ENCODE data around the gene YKT6.

The YKT6 gene

DNA sequence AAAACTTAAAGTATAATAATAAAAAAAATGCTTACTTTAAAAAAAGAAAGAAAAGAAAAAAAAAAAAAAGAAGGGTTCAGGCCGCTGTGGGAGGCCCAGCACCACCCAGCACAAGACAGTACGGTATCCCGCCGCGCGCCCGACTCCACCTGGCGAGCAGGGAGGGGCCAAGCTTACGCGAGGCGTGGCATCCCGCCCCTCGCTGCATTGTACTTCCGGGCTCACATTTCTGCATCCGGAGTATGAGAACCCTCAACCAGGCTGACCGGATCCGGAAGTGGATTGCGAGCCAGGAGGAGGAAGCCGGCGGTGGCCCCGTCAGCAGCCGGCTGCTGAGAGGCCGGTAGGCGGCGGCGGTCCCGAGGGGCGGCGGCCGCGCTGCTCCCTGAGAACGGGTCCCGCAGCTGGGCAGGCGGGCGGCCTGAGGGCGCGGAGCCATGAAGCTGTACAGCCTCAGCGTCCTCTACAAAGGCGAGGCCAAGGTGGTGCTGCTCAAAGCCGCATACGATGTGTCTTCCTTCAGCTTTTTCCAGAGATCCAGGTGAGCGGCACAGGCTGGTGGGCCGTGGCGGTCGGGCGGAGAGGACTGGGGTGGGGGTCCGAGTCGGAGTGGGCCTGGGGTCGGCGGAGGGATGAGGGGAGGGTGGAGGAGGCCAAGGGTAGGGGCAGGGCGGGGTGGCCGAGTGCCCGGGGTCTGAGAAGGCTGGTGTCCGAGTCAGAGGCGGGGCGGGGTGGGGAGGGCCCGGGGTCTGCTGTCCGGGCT lies at the start of gene YKT6:
YKT6 (plus strand) TSS at position 280 of the 763 bp plus-strand sequence; CDS start at position 438, 158 bp downstream.
- peaks cover 13% of the 10 kb centered on the region for H3K27me3 ChIP-seq (ENCODE audit: control insufficient read depth, insufficient read depth, low read length)
- H3K4me1 ChIP-seq (ENCODE audit: control insufficient read depth, low read depth, low read length): peaks cover 3% of the 10 kb centered on the region
- H3K27ac ChIP-seq (ENCODE audit: low read length): no peak within 1 kb of the TSS
- H3K36me3 ChIP-seq (ENCODE audit: control insufficient read depth, low read depth, low read length): peaks cover 14% of the 10 kb centered on the region
- peak within 1 kb of the TSS; percentile 74 for H3K9ac ChIP-seq (ENCODE audit: low read length)
- H3K9me3 ChIP-seq (ENCODE audit: control insufficient read depth, low read depth, low read length): no peaks in the 10 kb centered on the region
- peak within 1 kb of the TSS; percentile 92 for H3K4me3 ChIP-seq (ENCODE audit: low read length)

DNA sequence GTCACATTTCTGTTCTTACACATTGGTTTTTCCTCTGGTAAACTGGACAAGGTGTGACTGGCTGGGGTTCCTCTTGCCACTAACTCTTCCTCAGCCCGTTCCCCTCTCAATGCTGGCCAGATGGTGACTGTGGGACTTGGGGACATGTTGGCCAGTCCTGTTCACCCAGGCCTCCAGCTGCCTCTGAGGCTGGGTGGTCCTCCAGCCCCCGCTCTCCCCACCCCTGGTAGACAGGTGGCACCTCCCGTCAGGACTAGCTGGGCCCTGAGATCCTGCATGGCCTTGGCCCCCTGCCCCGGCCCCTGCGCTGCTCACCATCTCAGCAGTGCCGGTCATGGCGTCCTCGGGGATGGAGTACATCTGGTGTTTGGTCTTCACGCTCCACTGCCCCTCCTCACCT lies 48.8 kb upstream of the YKT6 start:
- Histone ChIP-seq H3K27me3 (ENCODE audit: control insufficient read depth, insufficient read depth, low read length) (peaks cover 4% of the 10 kb centered on the region), H3K27ac (ENCODE audit: low read length) (no peak overlapping the region), H3K36me3 (ENCODE audit: control insufficient read depth, low read depth, low read length) (no peaks in the 10 kb centered on the region), H3K9ac (ENCODE audit: low read length) (no peak overlapping the region), H3K4me1 (ENCODE audit: control insufficient read depth, low read depth, low read length) (peaks cover 9% of the 10 kb centered on the region), H3K9me3 (ENCODE audit: control insufficient read depth, low read depth, low read length) (no peaks in the 10 kb centered on the region), H3K4me3 (ENCODE audit: low read length) (no peak overlapping the region)

DNA sequence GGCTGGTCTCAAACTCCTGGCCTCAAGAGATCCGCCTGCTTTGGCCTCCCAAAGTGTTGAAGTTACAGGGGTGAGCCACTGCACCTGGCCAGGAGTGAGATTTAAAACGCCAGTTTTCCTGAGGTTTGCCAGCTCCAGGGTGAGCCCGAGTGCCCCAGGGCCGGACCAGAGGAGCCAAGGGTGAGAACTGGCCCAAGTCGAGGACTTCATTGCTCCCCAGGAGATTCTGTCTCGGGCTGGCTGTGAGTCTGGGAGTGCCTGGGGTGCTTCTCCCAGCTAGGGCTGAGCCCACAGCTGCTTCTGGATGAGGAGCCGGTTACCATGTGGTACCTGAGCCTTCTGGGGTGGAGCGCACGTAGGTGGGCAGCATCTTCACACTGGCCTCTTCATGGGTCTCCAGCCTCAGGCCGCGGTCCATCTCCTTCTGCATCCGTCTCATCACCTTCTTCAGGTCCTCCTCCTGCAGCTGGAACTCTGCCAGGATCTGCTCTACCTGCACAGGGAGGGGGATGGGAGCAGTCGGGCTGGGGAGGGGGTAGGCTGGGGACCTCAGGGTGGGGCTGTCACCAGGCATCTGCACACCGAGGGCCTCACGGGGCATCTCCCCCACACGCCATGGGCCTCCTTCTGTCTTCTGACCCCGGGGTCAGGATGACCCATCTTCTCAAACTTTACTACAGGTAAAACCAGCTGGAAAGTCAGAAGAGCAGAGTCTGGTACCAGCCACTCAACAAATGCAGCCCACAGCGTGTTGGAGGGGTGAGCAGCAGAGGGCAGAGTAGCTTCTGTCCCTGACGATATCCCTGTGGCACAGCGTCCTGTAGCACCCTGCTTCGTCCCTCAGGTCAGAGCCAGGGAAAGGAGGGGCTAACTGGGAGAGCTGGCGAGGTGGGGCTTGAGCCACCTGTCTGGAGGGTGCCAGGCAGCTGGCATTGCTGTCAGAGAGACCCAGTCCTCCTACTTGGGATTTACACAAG lies 47.5 kb upstream of the YKT6 start:
- H3K27ac ChIP-seq (ENCODE audit: low read length): no peak overlapping the region
- H3K27me3 ChIP-seq (ENCODE audit: control insufficient read depth, insufficient read depth, low read length): no peaks in the 10 kb centered on the region
- no peak overlapping the region for H3K9ac ChIP-seq (ENCODE audit: low read length)
- no peaks in the 10 kb centered on the region for H3K9me3 ChIP-seq (ENCODE audit: control insufficient read depth, low read depth, low read length)
- H3K4me1 ChIP-seq (ENCODE audit: control insufficient read depth, low read depth, low read length): no peaks in the 10 kb centered on the region
- H3K4me3 ChIP-seq (ENCODE audit: low read length): no peak overlapping the region
- no peaks in the 10 kb centered on the region for H3K36me3 ChIP-seq (ENCODE audit: control insufficient read depth, low read depth, low read length)

DNA sequence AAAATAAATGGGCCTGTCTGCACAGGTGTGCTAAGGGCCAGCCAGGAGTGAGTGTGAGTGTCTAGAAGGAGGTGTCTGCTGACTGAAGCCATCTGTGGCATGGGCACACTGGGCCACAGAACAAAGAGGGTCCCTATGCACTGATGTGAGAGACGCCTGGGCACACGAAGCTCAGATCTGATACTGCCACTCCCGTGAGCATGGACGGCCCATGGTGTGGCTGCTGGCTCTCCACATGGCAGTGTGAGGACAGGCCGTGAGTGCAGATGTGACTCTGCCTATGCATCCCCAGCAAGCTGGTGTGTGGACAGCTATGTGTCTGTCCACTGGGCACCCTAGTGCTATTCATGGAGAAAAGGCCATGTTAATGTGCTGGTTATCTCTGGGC lies 46.8 kb upstream of the YKT6 start:
- H3K36me3 ChIP-seq (ENCODE audit: control insufficient read depth, low read depth, low read length): no peaks in the 10 kb centered on the region
- H3K27me3 ChIP-seq (ENCODE audit: control insufficient read depth, insufficient read depth, low read length): no peaks in the 10 kb centered on the region
- no peak overlapping the region for H3K27ac ChIP-seq (ENCODE audit: low read length)
- H3K4me3 ChIP-seq (ENCODE audit: low read length): no peak overlapping the region
- no peak overlapping the region for H3K9ac ChIP-seq (ENCODE audit: low read length)
- H3K4me1 ChIP-seq (ENCODE audit: control insufficient read depth, low read depth, low read length): no peaks in the 10 kb centered on the region
- no peaks in the 10 kb centered on the region for H3K9me3 ChIP-seq (ENCODE audit: control insufficient read depth, low read depth, low read length)

DNA sequence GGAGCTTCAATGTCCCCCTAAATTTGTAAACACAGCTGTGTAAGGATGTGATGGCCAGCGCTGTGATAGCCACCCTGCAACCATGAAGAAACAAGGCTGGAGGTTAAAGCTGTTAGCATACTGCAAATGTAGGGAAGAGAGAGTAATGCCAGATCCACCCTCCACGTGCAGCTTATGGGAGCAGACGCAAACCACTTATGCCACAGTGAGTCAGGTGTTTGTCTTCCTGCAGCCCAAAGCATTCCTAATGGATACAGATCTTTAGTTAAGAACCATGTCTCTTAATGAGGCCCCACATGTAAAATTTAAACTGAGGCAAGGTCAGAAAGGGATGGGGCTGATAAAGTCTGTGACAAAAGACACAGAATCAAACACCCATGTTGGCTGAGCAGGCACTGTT lies 46.1 kb upstream of the YKT6 start:
- Histone ChIP-seq H3K4me1 (ENCODE audit: control insufficient read depth, low read depth, low read length) (no peaks in the 10 kb centered on the region), H3K27me3 (ENCODE audit: control insufficient read depth, insufficient read depth, low read length) (no peaks in the 10 kb centered on the region), H3K36me3 (ENCODE audit: control insufficient read depth, low read depth, low read length) (no peaks in the 10 kb centered on the region), H3K4me3 (ENCODE audit: low read length) (no peak overlapping the region), H3K9ac (ENCODE audit: low read length) (no peak overlapping the region), H3K9me3 (ENCODE audit: control insufficient read depth, low read depth, low read length) (no peaks in the 10 kb centered on the region), H3K27ac (ENCODE audit: low read length) (no peak overlapping the region)

DNA sequence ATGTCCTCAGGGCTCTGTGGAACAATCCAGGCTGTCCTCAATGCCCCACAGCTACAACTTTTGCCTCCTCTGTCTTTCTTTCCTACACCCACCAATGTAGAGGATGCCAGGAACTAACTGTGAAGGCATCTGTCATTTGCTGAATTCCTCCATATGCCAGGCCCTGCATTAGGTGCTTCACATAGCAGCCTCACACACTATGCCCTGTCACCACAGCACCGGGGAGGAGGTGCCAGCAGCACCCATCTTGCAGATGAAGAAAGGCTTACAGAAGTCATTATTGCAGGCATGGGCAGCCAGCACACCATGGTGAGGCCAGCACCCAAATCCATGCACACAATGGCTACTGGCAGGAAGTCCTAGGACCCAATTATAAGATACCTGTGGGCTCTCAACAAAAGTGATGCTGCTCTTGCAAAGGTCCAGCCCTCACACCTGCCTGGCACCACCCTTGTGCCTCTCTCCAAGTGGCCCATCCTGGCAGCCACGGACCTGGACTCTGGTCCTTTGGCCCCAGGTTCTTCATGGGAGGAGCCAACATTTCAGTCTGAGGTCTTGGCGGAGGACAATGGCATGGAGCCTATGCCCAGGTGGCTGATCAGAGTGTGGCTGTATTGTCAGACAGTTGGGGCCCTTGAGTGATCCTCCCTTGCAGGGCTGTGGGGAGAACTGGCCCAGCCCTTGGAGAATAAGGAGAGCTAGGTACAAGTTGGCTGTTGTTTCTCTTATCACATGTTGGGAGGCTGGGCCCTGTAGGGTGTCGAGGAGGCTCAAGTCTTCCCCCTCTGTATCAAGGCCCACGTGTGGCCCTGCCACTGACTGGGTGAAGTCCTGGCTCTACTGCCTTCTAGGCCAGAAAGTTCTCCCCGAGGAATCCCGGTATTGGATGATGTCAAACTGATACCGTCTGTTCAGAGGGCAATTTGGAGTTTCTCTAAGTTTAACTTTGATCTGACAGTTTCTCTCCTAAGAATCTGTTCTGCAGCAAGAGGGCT lies 45.3 kb upstream of the YKT6 start:
- H3K9ac ChIP-seq (ENCODE audit: low read length): no peak overlapping the region
- H3K27me3 ChIP-seq (ENCODE audit: control insufficient read depth, insufficient read depth, low read length): no peaks in the 10 kb centered on the region
- H3K36me3 ChIP-seq (ENCODE audit: control insufficient read depth, low read depth, low read length): no peaks in the 10 kb centered on the region
- H3K4me1 ChIP-seq (ENCODE audit: control insufficient read depth, low read depth, low read length): no peaks in the 10 kb centered on the region
- no peak overlapping the region for H3K4me3 ChIP-seq (ENCODE audit: low read length)
- no peak overlapping the region for H3K27ac ChIP-seq (ENCODE audit: low read length)
- no peaks in the 10 kb centered on the region for H3K9me3 ChIP-seq (ENCODE audit: control insufficient read depth, low read depth, low read length)

DNA sequence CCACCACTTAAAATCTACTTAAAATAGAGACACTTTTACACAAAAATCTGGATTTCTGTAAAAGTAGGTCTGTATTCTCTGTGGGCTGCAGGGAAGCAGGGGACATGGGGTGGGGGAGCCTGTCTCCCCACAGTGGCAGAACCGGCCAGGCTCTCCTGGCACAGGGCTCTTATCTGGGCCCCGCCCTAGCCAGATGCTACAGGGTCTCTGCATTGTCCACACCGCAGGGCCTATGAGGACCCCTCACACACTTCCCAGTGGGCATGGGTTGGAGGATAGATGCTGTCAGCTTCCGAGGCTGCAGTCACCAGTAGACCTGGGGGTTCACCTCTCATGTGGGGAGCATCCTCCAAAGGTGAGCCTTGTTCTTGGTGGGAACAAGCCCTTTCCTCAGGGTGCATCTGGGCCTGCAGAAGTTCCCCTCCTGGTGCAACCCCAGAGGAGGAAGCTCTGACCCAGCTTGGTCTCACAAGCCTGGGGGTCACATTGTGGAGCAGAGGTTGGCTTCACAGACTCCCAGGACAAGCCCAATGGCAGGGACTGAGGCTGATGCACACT lies 44.2 kb upstream of the YKT6 start:
- Histone ChIP-seq H3K36me3 (ENCODE audit: control insufficient read depth, low read depth, low read length) (no peaks in the 10 kb centered on the region), H3K27me3 (ENCODE audit: control insufficient read depth, insufficient read depth, low read length) (no peaks in the 10 kb centered on the region), H3K9ac (ENCODE audit: low read length) (no peak overlapping the region), H3K27ac (ENCODE audit: low read length) (no peak overlapping the region), H3K4me3 (ENCODE audit: low read length) (no peak overlapping the region), H3K4me1 (ENCODE audit: control insufficient read depth, low read depth, low read length) (no peaks in the 10 kb centered on the region), H3K9me3 (ENCODE audit: control insufficient read depth, low read depth, low read length) (no peaks in the 10 kb centered on the region)

DNA sequence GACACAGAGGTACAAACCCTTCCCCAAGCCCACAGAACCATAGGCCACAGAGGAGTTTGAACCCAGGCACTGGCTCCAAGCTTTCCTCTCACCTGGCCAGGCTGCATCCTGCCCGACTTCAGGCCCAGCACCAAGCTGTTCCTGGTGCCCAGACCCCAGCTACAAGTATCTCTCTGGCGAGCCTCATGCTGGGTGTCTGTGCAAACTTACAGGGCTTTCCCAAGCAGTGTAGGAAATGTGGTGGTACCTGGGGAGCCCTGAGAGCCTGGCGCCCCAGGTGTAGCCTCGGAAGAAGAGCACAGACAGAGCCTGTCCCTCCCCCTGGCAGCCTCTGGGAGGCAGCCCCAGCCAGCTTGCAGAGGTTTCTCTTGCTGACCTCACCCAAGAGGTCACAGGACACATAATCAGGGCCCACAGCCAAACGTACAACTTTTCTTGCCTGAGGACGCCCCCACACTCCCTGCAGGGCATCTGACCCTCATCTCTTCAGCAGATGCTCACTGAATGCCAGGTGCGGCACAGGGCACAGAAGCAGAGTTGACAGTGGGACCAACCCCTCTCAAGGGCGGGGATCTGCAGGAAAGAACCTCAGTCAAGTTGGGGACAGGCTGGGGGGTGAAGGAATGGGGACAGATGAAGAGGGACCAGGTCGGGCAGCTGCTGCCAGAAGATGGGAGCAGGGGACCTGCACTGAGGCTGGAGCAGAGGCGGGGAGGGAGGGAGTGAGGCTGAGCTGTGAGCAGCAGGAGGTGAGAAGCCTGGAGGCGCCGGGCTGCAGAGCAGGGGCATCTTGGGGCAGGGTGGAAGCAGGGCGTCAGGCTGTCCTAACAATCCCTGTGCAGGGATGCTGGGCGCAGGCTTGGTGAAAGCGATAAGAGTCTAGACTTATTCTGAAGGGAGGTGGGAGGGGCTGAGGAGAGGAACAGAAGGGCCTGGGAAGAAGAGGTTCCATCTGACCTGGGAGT lies 43.4 kb upstream of the YKT6 start:
- no peak overlapping the region for H3K9ac ChIP-seq (ENCODE audit: low read length)
- H3K36me3 ChIP-seq (ENCODE audit: control insufficient read depth, low read depth, low read length): no peaks in the 10 kb centered on the region
- no peaks in the 10 kb centered on the region for H3K27me3 ChIP-seq (ENCODE audit: control insufficient read depth, insufficient read depth, low read length)
- H3K4me3 ChIP-seq (ENCODE audit: low read length): no peak overlapping the region
- no peak overlapping the region for H3K27ac ChIP-seq (ENCODE audit: low read length)
- no peaks in the 10 kb centered on the region for H3K9me3 ChIP-seq (ENCODE audit: control insufficient read depth, low read depth, low read length)
- H3K4me1 ChIP-seq (ENCODE audit: control insufficient read depth, low read depth, low read length): no peaks in the 10 kb centered on the region

DNA sequence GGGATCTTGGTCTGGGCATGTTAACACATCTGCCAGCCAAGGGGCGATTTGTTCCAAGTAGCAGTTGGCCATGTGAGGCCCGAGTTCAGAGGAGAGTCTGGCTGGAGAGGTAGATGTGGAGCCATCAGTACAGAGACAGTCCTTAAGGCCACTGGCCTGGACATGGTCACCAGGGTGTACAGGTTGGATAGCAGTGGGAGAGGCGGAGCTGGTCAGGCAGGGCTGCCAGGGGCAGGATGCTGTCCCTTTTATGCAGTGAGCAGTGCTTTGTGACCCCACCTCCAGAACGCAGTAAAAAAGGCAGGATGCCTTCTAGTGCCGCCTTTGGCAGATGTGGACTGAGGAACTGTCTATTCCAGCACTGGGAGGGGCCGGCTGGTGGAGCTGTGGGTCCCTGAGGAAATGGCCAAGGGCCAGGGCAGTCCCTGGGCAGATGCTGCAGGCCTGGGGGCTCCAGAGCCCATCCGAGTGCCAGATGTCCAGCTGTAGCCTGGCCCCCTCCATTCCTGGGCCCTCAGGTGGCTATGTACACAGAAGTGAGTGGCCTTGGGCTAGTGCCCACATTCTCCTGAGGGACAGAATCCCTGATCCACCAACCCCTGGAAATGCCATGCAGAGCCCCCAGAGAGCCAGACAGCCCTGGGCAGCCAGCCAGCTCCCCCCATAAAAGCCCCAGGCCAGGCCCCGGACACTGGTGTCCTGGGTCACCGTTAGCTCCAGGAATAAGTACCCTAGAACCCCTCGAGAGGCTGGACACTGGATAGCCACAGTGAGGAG lies 42.5 kb upstream of the YKT6 start:
- H3K9me3 ChIP-seq (ENCODE audit: control insufficient read depth, low read depth, low read length): no peaks in the 10 kb centered on the region
- no peaks in the 10 kb centered on the region for H3K27me3 ChIP-seq (ENCODE audit: control insufficient read depth, insufficient read depth, low read length)
- no peak overlapping the region for H3K4me3 ChIP-seq (ENCODE audit: low read length)
- no peak overlapping the region for H3K27ac ChIP-seq (ENCODE audit: low read length)
- no peak overlapping the region for H3K9ac ChIP-seq (ENCODE audit: low read length)
- H3K36me3 ChIP-seq (ENCODE audit: control insufficient read depth, low read depth, low read length): no peaks in the 10 kb centered on the region
- H3K4me1 ChIP-seq (ENCODE audit: control insufficient read depth, low read depth, low read length): no peaks in the 10 kb centered on the region
